Endothelial cell of coronary artery (primary cell): ENCODE data around the gene TESK2. TPM values are rescaled to one million over a fixed set of nuclear protein-coding genes. Genes with fewer than 3 reads are reported as not detected.

ENCODE experiments used
- total RNA-seq: library from RNA; depleted of rRNA; stranded (reverse); fragments of >200 nt; gene quantifications from 2 replicates; pipeline ENCODE4 v1.2.3, GENCODE V29; 2014

TESK2 gene
- 1.2 and 1.4 TPM in 2 replicates for total RNA-seq

GRCh38 chr1:45490626-45491486, at the start of gene TESK2:
TSS of gene TESK2 (minus strand) at chr1:45491163. CDS start at chr1:45457785, 33,378 bp downstream.

GRCh38 chr1:45521413-45522323, 30.7 kb upstream of the TESK2 start, which contains the start of gene PRDX1:
TSS of gene PRDX1 (minus strand) at chr1:45521884. CDS start at chr1:45519043, 2,841 bp downstream.

DNA sequence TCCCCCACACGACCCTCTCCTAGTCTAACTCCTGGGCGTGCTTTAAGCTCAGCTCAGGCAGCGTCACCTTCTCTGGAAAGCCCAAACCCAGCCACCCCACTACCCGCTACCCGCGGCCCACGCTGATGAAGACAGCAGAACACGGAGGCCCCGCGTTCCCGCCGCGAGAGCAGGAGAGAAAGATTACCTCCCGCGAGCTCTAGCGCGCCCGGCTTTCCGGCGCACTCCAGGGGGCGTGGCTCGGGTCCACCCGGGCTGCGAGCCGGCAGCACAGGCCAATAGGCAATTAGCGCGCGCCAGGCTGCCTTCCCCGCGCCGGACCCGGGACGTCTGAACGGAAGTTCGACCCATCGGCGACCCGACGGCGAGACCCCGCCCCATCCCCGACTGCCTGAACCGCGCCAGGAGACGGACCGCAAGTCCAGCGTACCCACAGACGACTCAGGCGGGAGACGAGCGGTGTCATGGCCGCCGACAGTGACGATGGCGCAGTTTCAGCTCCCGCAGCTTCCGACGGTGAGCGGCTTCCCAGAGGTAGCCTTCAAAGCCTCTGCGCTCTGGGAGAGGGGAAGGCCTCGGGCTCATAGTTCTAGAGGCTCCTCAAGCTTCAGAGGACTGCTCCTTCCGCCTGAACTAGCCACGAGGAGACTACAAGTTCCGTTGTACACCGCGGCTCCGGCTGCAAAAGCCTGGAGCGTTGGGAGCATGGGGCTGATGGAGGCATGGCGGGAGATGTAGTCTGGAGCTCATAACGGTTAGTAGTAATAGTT, 151.0 kb downstream of the TESK2 start, which contains the start of the genes MUTYH and TOE1:
Gene MUTYH, minus strand, starts transcription at position 652 of the 770 bp plus-strand sequence. CDS start 5,935 bp downstream, outside the sequence.
Gene TOE1, plus strand, starts transcription at position 382 of the 770 bp plus-strand sequence. Its CDS starts 83 bp downstream, at position 465.

GRCh38 chr1:45326627-45327623, 164.0 kb downstream of the TESK2 start, which contains the start of gene HPDL:
TSS of gene HPDL (plus strand) at chr1:45326895. CDS start at chr1:45327149, 254 bp downstream.

Other genes with a start within 250 kb of the TESK2 start
- 1.4 and 3.2 TPM in 2 replicates for gene HPDL, start 164.3 kb downstream of the TESK2 start, total RNA-seq
- gene TOE1, start 151.0 kb downstream of the TESK2 start, total RNA-seq = 19.3 and 22.8 TPM in 2 replicates
- 10.3 and 12.2 TPM in 2 replicates for gene MUTYH, start 150.7 kb downstream of the TESK2 start, total RNA-seq
- 0.45 and 0.85 TPM in 2 replicates for gene CCDC163, start 8.9 kb upstream of the TESK2 start, total RNA-seq
- 0.85 and 1.3 TPM in 2 replicates for gene MMACHC, start 9.1 kb upstream of the TESK2 start, total RNA-seq
- gene PRDX1, start 30.7 kb upstream of the TESK2 start, total RNA-seq = 706 and 799 TPM in 2 replicates
- gene AKR1A1, start 59.7 kb upstream of the TESK2 start, total RNA-seq = 137 and 169 TPM in 2 replicates
- 60.9 and 86.0 TPM in 2 replicates for gene NASP, start 92.9 kb upstream of the TESK2 start, total RNA-seq
- 0.54 and 1.1 TPM in 2 replicates for gene CCDC17, start 132.9 kb upstream of the TESK2 start, total RNA-seq
- gene GPBP1L1, start 195.4 kb upstream of the TESK2 start, total RNA-seq = 81.6 and 82.1 TPM in 2 replicates
- 9.5 and 10.2 TPM in 2 replicates for gene TMEM69, start 197.0 kb upstream of the TESK2 start, total RNA-seq